Gastroesophageal sphincter (tissue), 4 donors: ENCODE measurements around the gene WDR3. TPM values are rescaled to one million over a fixed set of nuclear protein-coding genes. Genes with fewer than 3 reads are reported as not detected.

Experiments used
- ATAC-seq: fragments of 150-250 bp; one replicate; pipeline ENCODE4 v1.9.1; 2016; ENCODE audit warnings: mild to moderate bottlenecking, moderate library complexity
- H3K27ac ChIP-seq, 4 donors: fragments of 200-600 bp; sonication (generic) in 3 of 4; 1 replicate in 3 of 4; 2 replicates in 1 of 4; pipeline ENCODE4 v1.5.1; 2016 to 2019
- H3K27me3 ChIP-seq: fragments of 200-600 bp; sonication (generic); one replicate; pipeline ENCODE4 v1.5.1; 2019
- H3K36me3 ChIP-seq, 2 donors: fragments of 200-600 bp; sonication (generic); one replicate each; pipeline ENCODE4 v1.5.1; 2019; ENCODE audit warnings: control low read depth in 1 of 2
- H3K4me1 ChIP-seq, 3 donors: fragments of 200-600 bp; sonication (generic); 1 replicate in 2 of 3; 2 replicates in 1 of 3; pipeline ENCODE4 v1.5.1; 2016 to 2019; ENCODE audit warnings: control low read depth in 2 of 3
- H3K4me3 ChIP-seq, 2 donors: fragments of 200-600 bp; sonication (generic); one replicate each; pipeline ENCODE4 v1.5.1; 2019; ENCODE audit warnings: mild to moderate bottlenecking in 1 of 2, moderate library complexity in 1 of 2
- H3K9me3 ChIP-seq, 3 donors: fragments of 200-600 bp; sonication (generic); one replicate each; pipeline ENCODE4 v1.5.1; 2017 to 2019; ENCODE audit warnings: control low read depth in 2 of 3
- CTCF ChIP-seq, 4 experiments: fragments of 200-600 bp in 2 of 4; fragments of 450-650 bp in 2 of 4; sonication (generic) in 1 of 4; IDR thresholded peaks; one replicate each; pipeline ENCODE4 v1.5.1; 2017 to 2019; ENCODE audit warnings: antibody characterized with exemption in 4 of 4, mild to moderate bottlenecking in 2 of 4, moderate library complexity in 2 of 4
- EP300 ChIP-seq: sonication (generic); formaldehyde crosslinking; IDR thresholded peaks from one replicate; pipeline ENCODE4 v1.6.1; 2017; ENCODE audit warnings: antibody characterized with exemption, mild to moderate bottlenecking
- POLR2A ChIP-seq, 2 donors: fragments of 450-650 bp; IDR thresholded peaks; one replicate each; pipeline ENCODE4 v1.6.1; 2017; ENCODE audit warnings: antibody characterized with exemption in 2 of 2, mild to moderate bottlenecking in 2 of 2, moderate library complexity in 1 of 2
- POLR2AphosphoS5 ChIP-seq: sonication (generic); formaldehyde crosslinking; IDR thresholded peaks from one replicate; pipeline ENCODE4 v1.6.1; 2017; ENCODE audit warnings: antibody characterized with exemption
- WGBS, 2 donors: methylation state at CpG; one replicate each; pipeline ENCODE4 v1.1.5; 2018; ENCODE audit warnings: low coverage in 1 of 2; 5-methylcytosine and 5-hydroxymethylcytosine counted together
- total RNA-seq, 4 donors: library from RNA; depleted of rRNA; stranded (reverse); fragments of >200 nt; gene quantifications; one replicate each; pipeline ENCODE4 v1.1.0, GENCODE V29; 2016

The WDR3 gene
- total RNA-seq, 4 donors from 2014 or later = 6.9 to 15.9 (median 11.7) TPM

GRCh38 chr1:117925981-117926380, 3.6 kb upstream of the WDR3 start:
- H3K36me3 ChIP-seq = no peaks in the 10 kb centered on the region
- H3K9me3 ChIP-seq = no peaks in the 10 kb centered on the region
- TF ChIP-seq POLR2A (IDR thresholded peaks at IDR 0.05) = no peak
- no peak for TF ChIP-seq CTCF (IDR thresholded peaks at IDR 0.05)
- TF ChIP-seq POLR2AphosphoS5 = no peak
- no peak for TF ChIP-seq EP300
- no peak overlapping the region for H3K4me3 ChIP-seq
- no peak for ATAC-seq
- H3K27me3 ChIP-seq = no peaks in the 10 kb centered on the region
- no peak overlapping the region for H3K27ac ChIP-seq
- WGBS, 2 donors = 91 to 94% methylated on average over 3 of the region's 3 CpGs
- H3K4me1 ChIP-seq = peaks cover 4 to 35% (median 17%) of the 10 kb centered on the region in 3 donors

GRCh38 chr1:117928881-117929342, 627 bp upstream of the WDR3 start:
- no peaks in the 10 kb centered on the region for H3K9me3 ChIP-seq
- WGBS, 2 donors = 0% methylated on average over 3 to 8 of the region's 24 CpGs
- peak overlapping the region; percentile 62 to 75 for H3K4me3 ChIP-seq
- peak; percentile 61 for ATAC-seq
- H3K27me3 ChIP-seq = no peaks in the 10 kb centered on the region
- TF ChIP-seq CTCF (IDR thresholded peaks at IDR 0.05) (no peak), POLR2AphosphoS5 (no peak), POLR2A (IDR thresholded peaks at IDR 0.05) (no peak), EP300 (no peak)
- peak overlapping the region; percentile 62 to 92 (median 84) for H3K27ac ChIP-seq
- peaks cover 8 to 47% (median 17%) of the 10 kb centered on the region in 3 donors for H3K4me1 ChIP-seq
- H3K36me3 ChIP-seq = peaks cover 0 to 5% of the 10 kb centered on the region in 2 donors

GRCh38 chr1:117930173-117930447, 571 bp downstream of the WDR3 start:
- ATAC-seq = no peak
- H3K27ac ChIP-seq = peak overlapping the region in 2 of 4 donors; percentile 83 to 92
- TF ChIP-seq EP300 = no peak
- no peak for TF ChIP-seq POLR2AphosphoS5

GRCh38 chr1:117930484-117930883, 945 bp downstream of the WDR3 start:
- TF ChIP-seq EP300 = no peak
- TF ChIP-seq CTCF (IDR thresholded peaks at IDR 0.05) = no peak
- WGBS, 2 donors = 3 to 4% methylated on average over 6 of the region's 6 CpGs
- ATAC-seq = no peak
- no peaks in the 10 kb centered on the region for H3K9me3 ChIP-seq
- no peak overlapping the region for H3K27ac ChIP-seq
- peak overlapping the region; percentile 62 to 75 for H3K4me3 ChIP-seq
- H3K27me3 ChIP-seq = no peaks in the 10 kb centered on the region
- peaks cover 8 to 47% (median 17%) of the 10 kb centered on the region in 3 donors for H3K4me1 ChIP-seq
- peaks cover 0 to 19% of the 10 kb centered on the region in 2 donors for H3K36me3 ChIP-seq

More at GRCh38 chr1:117930173-117930447, 571 bp downstream of the WDR3 start:
- WGBS, 2 donors = 1% methylated on average over 11 to 12 of the region's 12 CpGs
- Histone ChIP-seq H3K27me3 (no peaks in the 10 kb centered on the region), H3K4me3 (peak overlapping the region; percentile 62 to 75), H3K9me3 (no peaks in the 10 kb centered on the region), H3K4me1 (peaks cover 8 to 47% (median 17%) of the 10 kb centered on the region in 3 donors), H3K36me3 (peaks cover 0 to 17% of the 10 kb centered on the region in 2 donors)

- H3K27me3 ChIP-seq = no peaks in the 10 kb centered on the region
- no peak for TF ChIP-seq POLR2A (IDR thresholded peaks at IDR 0.05)
- no peak for TF ChIP-seq EP300
- no peak for TF ChIP-seq CTCF (IDR thresholded peaks at IDR 0.05)
- no peak for TF ChIP-seq POLR2AphosphoS5
- H3K36me3 ChIP-seq = peaks cover 0 to 33% of the 10 kb centered on the region in 2 donors
- peaks cover 8 to 35% (median 17%) of the 10 kb centered on the region in 3 donors for H3K4me1 ChIP-seq
- 40 to 96% methylated on average over 1 to 4 of the region's 4 CpGs for WGBS, 2 donors
- H3K4me3 ChIP-seq = no peak overlapping the region
- no peak overlapping the region for H3K27ac ChIP-seq
- no peak for ATAC-seq
- H3K9me3 ChIP-seq = no peaks in the 10 kb centered on the region
These were observed 3.0 kb downstream of the WDR3 start for GRCh38 chr1:117932576-117932975.
